Left lobe of liver (tissue), 2 donors: ENCODE results near the gene PDE7B. TPM values are rescaled to one million over a fixed set of nuclear protein-coding genes. Genes with fewer than 3 reads are reported as not detected.

Source experiments
- ATAC-seq: fragments of 200-7000 bp; cut with Tn5 transposase; one replicate; pipeline ENCODE4 v1.9.1; 2020; ENCODE audit warnings: mild to moderate bottlenecking, moderate library complexity
- DNase-seq: peaks from one replicate; pipeline ENCODE4 v3.0.0-alpha.2; 2020; ENCODE audit warnings: low spot score
- total RNA-seq: library from RNA; stranded (reverse); gene quantifications from one replicate; pipeline ENCODE4 v1.2.1, GENCODE V29; 2021
- donor health status: DM: no; HTN: no; CAD: no; lungs with moderate emphysema.
- donor health status: DM: no; HTN: yes; CAD: no.

The PDE7B gene
- total RNA-seq, 1 donor from 2014 or later = 3.4 TPM

- no peak for ATAC-seq
- DNase-seq = no peak
Observed at GRCh38 chr6:136169394-136170148, 318.1 kb downstream of the PDE7B start.

GRCh38 chr6:136171231-136171630 lies 319.7 kb downstream of the PDE7B start:
- ATAC-seq (no peak), DNase-seq (no peak)

- ATAC-seq (peak; percentile 93), DNase-seq (peak; percentile 50)
Observed at GRCh38 chr6:136173519-136174507, 322.3 kb downstream of the PDE7B start.

- ATAC-seq = peak; percentile 39
- DNase-seq = no peak
Observed at GRCh38 chr6:136174510-136174909, 323.0 kb downstream of the PDE7B start.

GRCh38 chr6:136175873-136176272 lies 324.4 kb downstream of the PDE7B start:
- DNase-seq = no peak
- no peak for ATAC-seq

- DNase-seq (no peak), ATAC-seq (no peak)
Observed at GRCh38 chr6:136178749-136179148, 327.2 kb downstream of the PDE7B start.

- peak; percentile 26 for ATAC-seq
- no peak for DNase-seq
Observed at GRCh38 chr6:136180704-136181511, 329.4 kb downstream of the PDE7B start.

GRCh38 chr6:136181512-136181833 lies 330.0 kb downstream of the PDE7B start:
- no peak for DNase-seq
- peak; percentile 56 for ATAC-seq

GRCh38 chr6:136181861-136182260 lies 330.4 kb downstream of the PDE7B start:
- no peak for ATAC-seq
- no peak for DNase-seq

- no peak for ATAC-seq
- DNase-seq = no peak
Observed at GRCh38 chr6:136184738-136185137, 333.2 kb downstream of the PDE7B start.

- no peak for DNase-seq
- ATAC-seq = no peak
Observed at GRCh38 chr6:136186363-136186762, 334.9 kb downstream of the PDE7B start.

GRCh38 chr6:136188486-136188885 lies 337.0 kb downstream of the PDE7B start:
- ATAC-seq (no peak), DNase-seq (no peak)

- DNase-seq (no peak), ATAC-seq (no peak)
Observed at GRCh38 chr6:136189104-136189503, 337.6 kb downstream of the PDE7B start.

- DNase-seq (no peak), ATAC-seq (no peak)
Observed at GRCh38 chr6:136191606-136192312, 340.3 kb downstream of the PDE7B start.

- ATAC-seq (no peak), DNase-seq (no peak)
Observed at GRCh38 chr6:136192902-136193301, 341.4 kb downstream of the PDE7B start.

- ATAC-seq = peak; percentile 74
Observed at GRCh38 chr6:136201732-136202131, 350.2 kb downstream of the PDE7B start.

GRCh38 chr6:136208783-136209182 lies 357.3 kb downstream of the PDE7B start:
- ATAC-seq = no peak
- DNase-seq = no peak

More at GRCh38 chr6:136201732-136202131, 350.2 kb downstream of the PDE7B start:
- DNase-seq = no peak

- no peak for DNase-seq
- ATAC-seq = no peak
Observed at GRCh38 chr6:136209496-136209895, 358.0 kb downstream of the PDE7B start.

GRCh38 chr6:136210398-136211165 lies 359.1 kb downstream of the PDE7B start:
- ATAC-seq = no peak
- no peak for DNase-seq

- no peak for DNase-seq
Observed at GRCh38 chr6:136212608-136213007, 361.1 kb downstream of the PDE7B start.

More at GRCh38 chr6:136212608-136213007, 361.1 kb downstream of the PDE7B start:
- ATAC-seq = no peak
